OCI-LY3 (cell line): ENCODE data around the gene ZNF526.

ENCODE experiments used
- H2AFZ ChIP-seq: fragments of 200-600, 300-600 bp; shearing (Covaris generic); 2 replicates; pipeline ENCODE4 v1.6.0; 2014; ENCODE audit warnings: antibody characterized with exemption, low read depth, low read length
- H3K27ac ChIP-seq: fragments of 200-600, 300-600 bp; sonication (generic); 2 replicates; pipeline ENCODE4 v1.5.1; 2014; ENCODE audit warnings: mild to moderate bottlenecking, low read length, moderate library complexity, mixed read lengths
- H3K27me3 ChIP-seq: fragments of 200-600, 300-600 bp; sonication (generic); 2 replicates; pipeline ENCODE4 v1.6.1; 2014; ENCODE audit warnings: low read depth, low read length, mixed read lengths
- H3K36me3 ChIP-seq: fragments of 200-600, 300-600 bp; sonication (generic); replicated peaks from 2 replicates; pipeline ENCODE3; 2014; ENCODE audit warnings: low read depth, low read length, mixed read lengths
- H3K4me1 ChIP-seq: fragments of 300-600, 200-600 bp; sonication (generic); 2 replicates; pipeline ENCODE4 v1.6.1; 2014; ENCODE audit warnings: low read length, mixed read lengths
- H3K4me2 ChIP-seq: fragments of 200-600, 300-600 bp; sonication (generic); 2 replicates; pipeline ENCODE4 v1.6.1; 2014; ENCODE audit warnings: low read length, mixed read lengths
- H3K4me3 ChIP-seq: fragments of 300-600, 200-600 bp; sonication (generic); 2 replicates; pipeline ENCODE4 v1.5.1; 2014; ENCODE audit warnings: antibody characterized with exemption, mild to moderate bottlenecking, low read length, moderate library complexity
- H3K79me2 ChIP-seq: fragments of 300-600, 200-600 bp; shearing (Covaris generic); 2 replicates; pipeline ENCODE4 v1.6.1; 2014; ENCODE audit warnings: mild to moderate bottlenecking, low read length, mixed read lengths
- H3K9ac ChIP-seq: fragments of 300-600, 200-600 bp; shearing (Covaris generic); 2 replicates; pipeline ENCODE4 v1.6.0; 2014; ENCODE audit warnings: mild to moderate bottlenecking, low read length, moderate library complexity
- H3K9me3 ChIP-seq: fragments of 200-600, 300-600 bp; shearing (Covaris generic); 2 replicates; pipeline ENCODE4 v1.6.1; 2014; ENCODE audit warnings: low read length, mixed read lengths; ENCODE audit not compliant: insufficient read depth
- H4K20me1 ChIP-seq: fragments of 200-600, 300-600 bp; sonication (generic); 2 replicates; pipeline ENCODE4 v1.6.1; 2016; ENCODE audit warnings: low read length, mixed read lengths; ENCODE audit not compliant: insufficient read depth
- EZH2phosphoT487 ChIP-seq: fragments of 200-600 bp; shearing (Covaris generic); IDR thresholded peaks from 2 replicates; pipeline ENCODE4 v1.6.1; 2018; ENCODE audit warnings: antibody characterized with exemption, mixed run types, low read depth
- TF ChIP-seq, protein P1 (sequence below): fragments of 200-600, 300-600 bp; sonication (generic); IDR thresholded peaks from 2 replicates; pipeline ENCODE4 v1.5.1; 2014; ENCODE audit warnings: antibody characterized with exemption, low read length, low read depth

Gene ZNF526

DNA sequence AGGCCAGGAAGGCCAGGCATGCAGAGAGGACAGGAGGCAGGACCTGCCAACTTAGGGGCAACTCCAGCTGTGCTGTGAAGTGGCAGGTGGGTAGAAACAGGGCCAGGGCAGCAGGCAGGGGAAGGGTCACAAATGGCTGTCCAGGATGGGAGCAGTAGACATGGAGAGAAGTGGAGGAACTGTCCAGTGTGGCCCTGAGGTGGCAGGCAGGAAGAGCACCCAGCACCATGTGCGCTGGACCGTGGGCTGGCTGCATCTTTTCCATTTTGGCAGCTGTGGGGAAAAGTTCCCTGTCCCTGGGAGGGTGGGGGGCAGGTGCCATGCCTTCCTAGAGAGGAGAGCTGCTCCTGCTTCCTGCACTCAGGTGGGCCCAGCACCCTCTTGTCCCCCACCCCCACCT is 16.4 kb upstream of the ZNF526 start:
- 0 out of 2 replicates have a peak, but pooled peaks cover 4% of the 10 kb centered on the region for H4K20me1 ChIP-seq
- H3K4me1 ChIP-seq: peaks cover 47% of the 10 kb centered on the region
- no peaks in the 10 kb centered on the region for H3K27me3 ChIP-seq
- peaks cover 35% of the 10 kb centered on the region for H3K79me2 ChIP-seq
- no peak overlapping the region for H2AFZ ChIP-seq
- H3K4me3 ChIP-seq: no peak overlapping the region
- H3K9me3 ChIP-seq: no peaks in the 10 kb centered on the region
- H3K4me2 ChIP-seq: no peak overlapping the region
- TF ChIP-seq EZH2phosphoT487: no peak
- no peak overlapping the region for H3K9ac ChIP-seq
- peaks cover 72% of the 10 kb centered on the region for H3K36me3 ChIP-seq
- H3K27ac ChIP-seq: no peak overlapping the region

DNA sequence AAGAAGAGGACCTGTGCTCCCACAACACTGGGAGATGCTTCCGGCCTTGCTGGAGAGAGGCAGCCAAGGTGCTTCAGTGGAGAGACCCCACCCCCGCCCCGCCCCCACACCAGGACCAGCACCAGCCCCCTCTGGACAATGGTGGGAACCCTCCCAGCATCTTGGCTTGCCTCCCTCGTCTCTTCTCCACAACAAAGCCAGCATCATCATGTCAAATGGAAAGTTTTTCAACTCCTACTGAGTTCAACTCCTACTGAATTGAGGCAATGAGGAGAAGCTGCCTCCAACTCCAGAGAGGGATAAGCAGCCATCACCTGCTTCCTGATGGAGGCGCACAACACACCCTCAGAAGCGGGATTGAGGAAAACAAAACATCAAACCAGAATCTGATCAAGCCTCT is 15.4 kb upstream of the ZNF526 start:
- TF ChIP-seq, protein P1, sequence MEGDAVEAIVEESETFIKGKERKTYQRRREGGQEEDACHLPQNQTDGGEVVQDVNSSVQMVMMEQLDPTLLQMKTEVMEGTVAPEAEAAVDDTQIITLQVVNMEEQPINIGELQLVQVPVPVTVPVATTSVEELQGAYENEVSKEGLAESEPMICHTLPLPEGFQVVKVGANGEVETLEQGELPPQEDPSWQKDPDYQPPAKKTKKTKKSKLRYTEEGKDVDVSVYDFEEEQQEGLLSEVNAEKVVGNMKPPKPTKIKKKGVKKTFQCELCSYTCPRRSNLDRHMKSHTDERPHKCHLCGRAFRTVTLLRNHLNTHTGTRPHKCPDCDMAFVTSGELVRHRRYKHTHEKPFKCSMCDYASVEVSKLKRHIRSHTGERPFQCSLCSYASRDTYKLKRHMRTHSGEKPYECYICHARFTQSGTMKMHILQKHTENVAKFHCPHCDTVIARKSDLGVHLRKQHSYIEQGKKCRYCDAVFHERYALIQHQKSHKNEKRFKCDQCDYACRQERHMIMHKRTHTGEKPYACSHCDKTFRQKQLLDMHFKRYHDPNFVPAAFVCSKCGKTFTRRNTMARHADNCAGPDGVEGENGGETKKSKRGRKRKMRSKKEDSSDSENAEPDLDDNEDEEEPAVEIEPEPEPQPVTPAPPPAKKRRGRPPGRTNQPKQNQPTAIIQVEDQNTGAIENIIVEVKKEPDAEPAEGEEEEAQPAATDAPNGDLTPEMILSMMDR: no peak
- no peak for TF ChIP-seq EZH2phosphoT487
- no peaks in the 10 kb centered on the region for H3K27me3 ChIP-seq
- peaks cover 35% of the 10 kb centered on the region for H3K79me2 ChIP-seq
- H3K4me3 ChIP-seq: no peak overlapping the region
- peaks cover 37% of the 10 kb centered on the region for H3K4me1 ChIP-seq
- no peak overlapping the region for H3K9ac ChIP-seq
- no peak overlapping the region for H3K4me2 ChIP-seq
- H4K20me1 ChIP-seq: 0 out of 2 replicates have a peak, but pooled peaks cover 5% of the 10 kb centered on the region
- H2AFZ ChIP-seq: no peak overlapping the region
- H3K9me3 ChIP-seq: no peaks in the 10 kb centered on the region
- no peak overlapping the region for H3K27ac ChIP-seq
- H3K36me3 ChIP-seq: peaks cover 71% of the 10 kb centered on the region

DNA sequence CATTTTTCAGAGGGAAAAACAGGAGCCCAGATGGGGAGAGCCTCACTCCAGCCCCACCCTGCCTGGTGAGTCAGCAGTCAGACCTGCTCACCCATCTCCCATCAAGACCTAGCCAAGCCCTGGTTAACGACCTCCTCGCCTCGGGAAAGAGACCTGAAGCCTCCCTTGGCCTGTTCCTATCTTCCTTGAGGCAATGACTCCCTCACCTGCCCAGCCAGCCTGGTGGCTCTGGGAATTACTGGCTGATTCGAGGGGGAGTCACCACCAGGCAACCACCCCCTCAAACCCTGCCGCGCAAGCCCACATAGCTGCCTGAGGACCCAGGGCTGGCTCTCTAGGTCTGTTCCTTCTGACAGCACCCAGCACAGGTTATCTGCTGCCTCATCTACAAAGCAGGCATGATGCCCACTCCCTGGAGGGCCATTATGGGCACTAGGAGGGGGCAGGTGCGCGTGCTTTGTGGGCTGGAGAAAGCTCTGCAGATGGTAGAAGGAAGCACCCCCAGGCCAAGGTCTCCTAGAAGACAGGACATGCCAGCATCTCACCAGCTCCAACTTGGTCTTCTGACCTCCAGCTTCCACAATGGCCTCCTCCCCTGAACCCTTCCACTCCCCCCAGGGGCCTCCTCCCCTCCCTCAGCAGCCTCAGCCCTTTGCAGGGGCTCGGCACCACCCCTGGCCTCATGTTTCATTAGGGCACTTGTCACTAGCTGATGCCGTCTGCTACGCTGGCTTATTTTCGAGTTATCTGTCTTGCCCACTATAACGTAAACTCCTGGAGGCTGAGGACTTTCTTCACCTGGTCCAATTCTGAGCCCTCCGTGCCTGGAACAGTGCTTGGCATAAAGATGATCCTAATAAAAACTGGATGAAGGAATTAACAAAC is 13.0 kb upstream of the ZNF526 start:
- H3K27ac ChIP-seq: no peak overlapping the region
- H4K20me1 ChIP-seq: 0 out of 2 replicates have a peak, but pooled peaks cover 5% of the 10 kb centered on the region
- peaks cover 66% of the 10 kb centered on the region for H3K36me3 ChIP-seq

DNA sequence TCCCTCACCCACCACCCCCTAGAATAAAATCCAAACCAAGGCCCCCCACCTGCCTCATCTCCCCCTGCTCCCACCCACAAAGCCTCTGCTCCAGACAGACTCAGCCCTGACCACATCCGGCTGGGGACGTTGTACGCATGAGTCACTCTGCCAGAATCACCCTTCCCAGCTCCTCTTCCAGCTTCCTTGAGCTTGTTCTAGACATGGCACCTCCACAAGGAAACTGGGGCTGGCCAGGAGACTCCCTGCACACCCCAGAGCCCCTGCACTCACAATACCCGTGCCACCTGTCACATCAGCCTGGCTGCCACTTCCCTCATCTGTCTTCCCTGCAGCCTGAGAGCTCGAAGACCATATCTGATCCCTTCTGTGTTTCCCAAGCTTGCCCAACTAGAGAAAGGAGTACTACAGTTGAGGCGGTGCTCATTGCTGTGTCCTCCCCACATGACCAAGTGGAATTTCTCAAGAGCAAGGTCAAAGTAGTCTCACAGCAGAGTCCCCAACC is 12.3 kb upstream of the ZNF526 start:
- peaks cover 60% of the 10 kb centered on the region for H3K36me3 ChIP-seq
- H3K27me3 ChIP-seq: no peaks in the 10 kb centered on the region
- no peak overlapping the region for H3K4me2 ChIP-seq
- H3K9ac ChIP-seq: no peak overlapping the region
- H3K4me3 ChIP-seq: no peak overlapping the region
- peaks cover 6% of the 10 kb centered on the region for H3K4me1 ChIP-seq
- H3K79me2 ChIP-seq: peaks cover 15% of the 10 kb centered on the region
- no peak for TF ChIP-seq EZH2phosphoT487
- TF ChIP-seq, protein P1: no peak
- H2AFZ ChIP-seq: no peak overlapping the region
- H3K9me3 ChIP-seq: no peaks in the 10 kb centered on the region
- H4K20me1 ChIP-seq: 0 out of 2 replicates have a peak, but pooled peaks cover 5% of the 10 kb centered on the region
- no peak overlapping the region for H3K27ac ChIP-seq

More for the DNA sequence above, 13.0 kb upstream of the ZNF526 start:
- Histone ChIP-seq H3K4me2 (no peak overlapping the region), H3K79me2 (peaks cover 21% of the 10 kb centered on the region), H3K9me3 (no peaks in the 10 kb centered on the region), H2AFZ (no peak overlapping the region), H3K27me3 (no peaks in the 10 kb centered on the region), H3K4me3 (no peak overlapping the region), H3K4me1 (peaks cover 13% of the 10 kb centered on the region), H3K9ac (no peak overlapping the region)
- TF ChIP-seq, protein P1: no peak
